SK-N-SH (cell line): ENCODE measurements around the gene GRIN1. TPM values are rescaled to one million over a fixed set of nuclear protein-coding genes. Genes with fewer than 3 reads are reported as not detected.

Source experiments
- CTCF ChIA-PET: fragments of 300-600, 350-600 bp; formaldehyde crosslinking; extraction: SDS; loops from one replicate; lab custom pipeline; 2021; lab: Yijun Ruan, JAX
- POLR2A ChIA-PET: fragments of 350-600 bp; sonication (Branson Sonifier 250); formaldehyde crosslinking; extraction: SDS; loops from one replicate; lab custom pipeline; 2020; ENCODE audit warnings: antibody characterized with exemption, inconsistent platforms; lab: Yijun Ruan, JAX
- DNase-seq: peaks from one replicate; pipeline ENCODE4 v3.0.0; 2012
- H2AFZ ChIP-seq: fragments of 200-600 bp; sonication (generic); 2 replicates; pipeline ENCODE4 v1.8.1; 2016; ENCODE audit warnings: antibody characterized with exemption, mild to moderate bottlenecking, low read depth
- H3F3A ChIP-seq: fragments of 200-600 bp; sonication (generic); replicated peaks from 2 replicates; pipeline ENCODE3; 2016; ENCODE audit warnings: antibody characterized with exemption, mild to moderate bottlenecking; ENCODE audit not compliant: insufficient read depth
- H3K27ac ChIP-seq, 2 experiments: fragments of 200-500 bp in 1 of 2; fragments of 200-600 bp in 1 of 2; sonication (Bioruptor generic) in 1 of 2; sonication (generic), shearing (Covaris generic) in 1 of 2; 2 replicates each; pipeline versions ENCODE4 v1.5.1 to v1.6.1; 2014 to 2016; ENCODE audit warnings: low read depth in 2 of 2, inconsistent platforms in 1 of 2, low read length in 1 of 2, mild to moderate bottlenecking in 1 of 2, mixed read lengths in 1 of 2
- H3K27me3 ChIP-seq: fragments of 200-600 bp; sonication (generic), shearing (Covaris generic); 2 replicates; pipeline ENCODE4 v1.6.1; 2016; ENCODE audit warnings: mixed run types; ENCODE audit not compliant: insufficient read depth
- H3K36me3 ChIP-seq, 2 experiments: fragments of 200-500 bp in 1 of 2; fragments of 200-600 bp in 1 of 2; sonication (Bioruptor generic) in 1 of 2; sonication (generic) in 1 of 2; replicated peaks in 1 of 2; 2 replicates each; pipeline versions ENCODE3 to v1.5.1; 2014 to 2016; ENCODE audit warnings: low read length in 1 of 2, mild to moderate bottlenecking in 1 of 2; ENCODE audit not compliant: insufficient read depth in 2 of 2, control insufficient read depth in 1 of 2
- H3K4me1 ChIP-seq, 2 experiments: fragments of 200-500 bp in 1 of 2; fragments of 200-600 bp in 1 of 2; sonication (Bioruptor generic) in 1 of 2; sonication (generic), shearing (Covaris generic) in 1 of 2; 2 replicates each; pipeline versions ENCODE4 v1.5.1 to v1.6.1; 2014 to 2016; ENCODE audit warnings: low read depth in 1 of 2, low read length in 1 of 2, mixed run types in 1 of 2; ENCODE audit not compliant: insufficient read depth in 2 of 2, control insufficient read depth in 1 of 2
- H3K4me2 ChIP-seq: fragments of 200-600 bp; sonication (generic), shearing (Covaris generic); 2 replicates; pipeline ENCODE4 v1.6.1; 2017; ENCODE audit warnings: mixed run types
- H3K4me3 ChIP-seq, 2 experiments: fragments of 200-500 bp in 1 of 2; fragments of 200-600 bp in 1 of 2; sonication (Bioruptor generic) in 1 of 2; sonication (generic), shearing (Covaris generic) in 1 of 2; 2 replicates each; pipeline versions ENCODE4 v1.5.1 to v1.8.1; 2014 to 2016; ENCODE audit warnings: low read depth in 2 of 2, inconsistent platforms in 1 of 2, low read length in 1 of 2, mild to moderate bottlenecking in 1 of 2, mixed read lengths in 1 of 2, moderate library complexity in 1 of 2
- H3K79me2 ChIP-seq: fragments of 200-600 bp; sonication (generic); 2 replicates; pipeline ENCODE4 v1.8.1; 2017; ENCODE audit warnings: mild to moderate bottlenecking; ENCODE audit not compliant: insufficient read depth
- H3K9ac ChIP-seq: fragments of 200-600 bp; sonication (generic); 2 replicates; pipeline ENCODE4 v1.6.1; 2017; ENCODE audit warnings: mixed run types
- H3K9me2 ChIP-seq: fragments of 200-600 bp; sonication (generic); 2 replicates; pipeline ENCODE4 v1.6.1; 2017; ENCODE audit warnings: mixed run types
- H3K9me3 ChIP-seq: fragments of 200-600 bp; sonication (generic); 2 replicates; pipeline ENCODE4 v1.6.1; 2017; ENCODE audit warnings: mixed run types, mild to moderate bottlenecking, moderate library complexity
- H4K20me1 ChIP-seq: fragments of 200-600 bp; sonication (generic); 2 replicates; pipeline ENCODE4 v1.6.1; 2017; ENCODE audit warnings: mild to moderate bottlenecking, mixed run types; ENCODE audit not compliant: insufficient read depth
- CHD2 ChIP-seq: fragments of 150-350 bp; IDR thresholded peaks from 2 replicates; pipeline ENCODE4 v1.6.1; 2018; ENCODE audit warnings: low read length; ENCODE audit not compliant: partially characterized antibody
- CTCF ChIP-seq: fragments of 200-600 bp; sonication (generic); IDR thresholded peaks from 2 replicates; pipeline ENCODE4 v1.6.1; 2017; ENCODE audit warnings: antibody characterized with exemption, mild to moderate bottlenecking, moderate library complexity
- EZH2phosphoT487 ChIP-seq: fragments of 200-600 bp; sonication (generic); IDR thresholded peaks from 2 replicates; pipeline ENCODE4 v1.6.1; 2017; ENCODE audit warnings: low read depth, mixed run types, mild to moderate bottlenecking, antibody characterized with exemption, moderate library complexity, borderline replicate concordance
- FOSL2 ChIP-seq: IDR thresholded peaks from 2 replicates; pipeline ENCODE4 v1.4.0; 2012; ENCODE audit warnings: low read depth, mild to moderate bottlenecking, moderate library complexity, borderline replicate concordance
- FOXM1 ChIP-seq: IDR thresholded peaks from 2 replicates; pipeline ENCODE4 v1.4.0; 2012; ENCODE audit warnings: low read depth, mild to moderate bottlenecking
- GABPA ChIP-seq: IDR thresholded peaks from 2 replicates; pipeline ENCODE4 v1.4.0; 2012; ENCODE audit warnings: low read depth, mild to moderate bottlenecking
- IRF3 ChIP-seq: fragments of 150-350 bp; IDR thresholded peaks from 2 replicates; pipeline ENCODE4 v1.6.1; 2016; ENCODE audit warnings: mild to moderate bottlenecking, low read depth, low read length
- MEF2A ChIP-seq: IDR thresholded peaks from 2 replicates; pipeline ENCODE4 v1.4.0; 2012; ENCODE audit warnings: low read depth, borderline replicate concordance
- MXI1 ChIP-seq: IDR thresholded peaks from 2 replicates; pipeline ENCODE4 v1.6.1; 2012; ENCODE audit warnings: mild to moderate bottlenecking, low read depth, low read length, improper control_type of control experiment
- NFIC ChIP-seq: IDR thresholded peaks from 2 replicates; pipeline ENCODE4 v1.4.0; 2012; ENCODE audit warnings: borderline replicate concordance
- POLR2AphosphoS5 ChIP-seq: IDR thresholded peaks from 2 replicates; pipeline ENCODE4 v1.6.1; 2012; ENCODE audit warnings: low read depth, low read length
- RAD21 ChIP-seq: IDR thresholded peaks from 2 replicates; pipeline ENCODE4 v1.6.1; 2012; ENCODE audit warnings: mild to moderate bottlenecking, low read length
- RCOR1 ChIP-seq: fragments of 150-350 bp; IDR thresholded peaks from 2 replicates; pipeline ENCODE4 v1.6.1; 2017; ENCODE audit warnings: antibody characterized with exemption, low read length
- RFX5 ChIP-seq: IDR thresholded peaks from 2 replicates; pipeline ENCODE4 v1.6.1; 2012; ENCODE audit warnings: mild to moderate bottlenecking, improper control_type of control experiment, low read length
- SIN3A ChIP-seq: IDR thresholded peaks from 2 replicates; pipeline ENCODE4 v1.6.1; 2012; ENCODE audit warnings: low read depth, mild to moderate bottlenecking, low read length, moderate library complexity, borderline replicate concordance
- TCF12 ChIP-seq: IDR thresholded peaks from 2 replicates; pipeline ENCODE4 v1.4.0; 2012
- TEAD4 ChIP-seq: IDR thresholded peaks from 2 replicates; pipeline ENCODE4 v1.4.0; 2012; ENCODE audit warnings: mild to moderate bottlenecking, borderline replicate concordance; ENCODE audit not compliant: insufficient read depth
- USF1 ChIP-seq: IDR thresholded peaks from 2 replicates; pipeline ENCODE4 v1.4.0; 2012; ENCODE audit warnings: low read depth, borderline replicate concordance
- YY1 ChIP-seq: IDR thresholded peaks from 2 replicates; pipeline ENCODE4 v1.4.0; 2012; ENCODE audit warnings: low read depth, mild to moderate bottlenecking
- WGBS: methylation state at CpG from one replicate; pipeline ENCODE4 v1.1.6; 2017; ENCODE audit warnings: low lambda C conversion rate; 5-methylcytosine and 5-hydroxymethylcytosine counted together
- polyA plus RNA-seq, 3 experiments: library from polyadenylated mRNA; depleted of rRNA; stranded (reverse); fragments of >200 nt; gene quantifications; 2 replicates each; pipeline ENCODE4 v1.2.3, GENCODE V29; 2012

The GRIN1 gene
- polyA plus RNA-seq, 1 of the 3 experiments (the other 2 are of a cell fraction): not detected

GRCh38 chr9:137216188-137216965 is 77.4 kb downstream of the GRIN1 start:
- H3K27me3 ChIP-seq: no peaks in the 10 kb centered on the region
- no peaks in the 10 kb centered on the region for H4K20me1 ChIP-seq
- H3K9me2 ChIP-seq: no peaks in the 10 kb centered on the region
- no peaks in the 10 kb centered on the region for H3K9me3 ChIP-seq
- peaks cover 0 to 5% of the 10 kb centered on the region in 2 experiments; a peak in 1 of 4 replicates for H3K4me1 ChIP-seq
- TF ChIP-seq RFX5: no peak
- no peak for TF ChIP-seq TEAD4
- TF ChIP-seq IRF3: no peak
- TF ChIP-seq FOXM1: no peak
- TF ChIP-seq RAD21: no peak
- no peak for TF ChIP-seq MXI1
- no peak for TF ChIP-seq USF1
- TF ChIP-seq NFIC: no peak
- no peak for TF ChIP-seq CHD2
- TF ChIP-seq TCF12: no peak
- TF ChIP-seq RCOR1: no peak
- TF ChIP-seq POLR2AphosphoS5: no peak
- TF ChIP-seq GABPA: no peak
- no peak for TF ChIP-seq MEF2A
- TF ChIP-seq CTCF: no peak
- no peak for TF ChIP-seq EZH2phosphoT487
- TF ChIP-seq FOSL2: no peak
- TF ChIP-seq YY1: no peak
- no peak for TF ChIP-seq SIN3A
- H3K36me3 ChIP-seq: peaks cover 0 to 14% of the 10 kb centered on the region in 2 experiments
- 95% methylated on average over 16 of the region's 30 CpGs for WGBS
- POLR2A ChIA-PET: interaction anchor here (1.7 kb wide), 1 partner anchor 9 kb away, joined by 3 read pairs; no protein-coding TSS in a partner anchor
- no peaks in the 10 kb centered on the region for H3K79me2 ChIP-seq
- no peak for DNase-seq
- H3F3A ChIP-seq: no peaks in the 10 kb centered on the region
- no peak overlapping the region for H3K4me3 ChIP-seq
- H2AFZ ChIP-seq: no peak overlapping the region
- H3K27ac ChIP-seq: no peak overlapping the region
- CTCF ChIA-PET: interaction anchor here (0.6 to 1.5 kb wide), 4 partner anchors 9 to 20 kb away, joined by 3 to 7 read pairs (median 3); partner anchors contain the start of gene RNF224
- no peak overlapping the region for H3K4me2 ChIP-seq
- H3K9ac ChIP-seq: no peak overlapping the region
